ENCODE measurements around the gene TMEM141.
"Not testable (repeated sequence)": the region's sequence is repeated elsewhere in the genome, so short reads cannot be mapped to it uniquely, and the experiment has no call there.

Gene TMEM141

GRCh38 chr9:136826188-136826541, 35.0 kb downstream of the TMEM141 start:
- Histone ChIP-seq H3K27me3 (ENCODE audit: low read depth, low read length) (no peaks in the 10 kb centered on the region), H3K27ac (ENCODE audit: low read length) (no peak overlapping the region), H3K4me1 (ENCODE audit: control insufficient read depth in 1 of 2, insufficient read depth in 2 of 2, low read length in 2 of 2) (peaks cover 0 to 1% of the 10 kb centered on the region in 2 donors), H3K9me3 (ENCODE audit: control insufficient read depth in 1 of 2, low read length in 2 of 2) (no peaks in the 10 kb centered on the region), H3K36me3 (ENCODE audit: control insufficient read depth in 1 of 2, insufficient read depth in 2 of 2, low read length in 2 of 2) (peaks cover 13 to 74% of the 10 kb centered on the region in 2 donors), H3K4me3 (ENCODE audit: low read depth in 1 of 2, low read length in 2 of 2) (no peak overlapping the region)

GRCh38 chr9:136826703-136827582, 35.8 kb downstream of the TMEM141 start:
- Histone ChIP-seq H3K36me3 (ENCODE audit: control insufficient read depth in 1 of 2, insufficient read depth in 2 of 2, low read length in 2 of 2) (peaks cover 13 to 80% of the 10 kb centered on the region in 2 donors), H3K27me3 (ENCODE audit: low read depth, low read length) (no peaks in the 10 kb centered on the region), H3K4me1 (ENCODE audit: control insufficient read depth in 1 of 2, insufficient read depth in 2 of 2, low read length in 2 of 2) (no peaks in the 10 kb centered on the region), H3K9me3 (ENCODE audit: control insufficient read depth in 1 of 2, low read length in 2 of 2) (no peaks in the 10 kb centered on the region), H3K4me3 (ENCODE audit: low read depth in 1 of 2, low read length in 2 of 2) (no peak overlapping the region), H3K27ac (ENCODE audit: low read length) (no peak overlapping the region)

- H3K9me3 ChIP-seq (ENCODE audit: control insufficient read depth in 1 of 2, low read length in 2 of 2): no peaks in the 10 kb centered on the region
- H3K27ac ChIP-seq (ENCODE audit: low read length): no peak overlapping the region
- H3K4me3 ChIP-seq (ENCODE audit: low read depth in 1 of 2, low read length in 2 of 2): no peak overlapping the region
- H3K4me1 ChIP-seq (ENCODE audit: control insufficient read depth in 1 of 2, insufficient read depth in 2 of 2, low read length in 2 of 2): no peaks in the 10 kb centered on the region
- H3K27me3 ChIP-seq (ENCODE audit: low read depth, low read length): no peaks in the 10 kb centered on the region
- H3K36me3 ChIP-seq (ENCODE audit: control insufficient read depth in 1 of 2, insufficient read depth in 2 of 2, low read length in 2 of 2): peaks cover 13 to 90% of the 10 kb centered on the region in 2 donors
Observed at GRCh38 chr9:136827794-136828473, 36.8 kb downstream of the TMEM141 start.

- Histone ChIP-seq H3K27me3 (ENCODE audit: low read depth, low read length) (no peaks in the 10 kb centered on the region), H3K36me3 (ENCODE audit: control insufficient read depth in 1 of 2, insufficient read depth in 2 of 2, low read length in 2 of 2) (peaks cover 13 to 88% of the 10 kb centered on the region in 2 donors), H3K4me3 (ENCODE audit: low read depth in 1 of 2, low read length in 2 of 2) (no peak overlapping the region), H3K27ac (ENCODE audit: low read length) (no peak overlapping the region), H3K4me1 (ENCODE audit: control insufficient read depth in 1 of 2, insufficient read depth in 2 of 2, low read length in 2 of 2) (no peaks in the 10 kb centered on the region), H3K9me3 (ENCODE audit: control insufficient read depth in 1 of 2, low read length in 2 of 2) (no peaks in the 10 kb centered on the region)
Observed at GRCh38 chr9:136828474-136829140, 37.5 kb downstream of the TMEM141 start.

GRCh38 chr9:136829412-136829811, 38.3 kb downstream of the TMEM141 start:
- Histone ChIP-seq H3K27me3 (ENCODE audit: low read depth, low read length) (no peaks in the 10 kb centered on the region), H3K9me3 (ENCODE audit: control insufficient read depth in 1 of 2, low read length in 2 of 2) (no peaks in the 10 kb centered on the region), H3K4me1 (ENCODE audit: control insufficient read depth in 1 of 2, insufficient read depth in 2 of 2, low read length in 2 of 2) (no peaks in the 10 kb centered on the region), H3K27ac (ENCODE audit: low read length) (no peak overlapping the region), H3K4me3 (ENCODE audit: low read depth in 1 of 2, low read length in 2 of 2) (no peak overlapping the region), H3K36me3 (ENCODE audit: control insufficient read depth in 1 of 2, insufficient read depth in 2 of 2, low read length in 2 of 2) (peaks cover 13 to 83% of the 10 kb centered on the region in 2 donors)

GRCh38 chr9:136829981-136830885, 39.1 kb downstream of the TMEM141 start:
- Histone ChIP-seq H3K27me3 (ENCODE audit: low read depth, low read length) (no peaks in the 10 kb centered on the region), H3K9me3 (ENCODE audit: control insufficient read depth in 1 of 2, low read length in 2 of 2) (no peaks in the 10 kb centered on the region), H3K36me3 (ENCODE audit: control insufficient read depth in 1 of 2, insufficient read depth in 2 of 2, low read length in 2 of 2) (peaks cover 13 to 77% of the 10 kb centered on the region in 2 donors), H3K4me1 (ENCODE audit: control insufficient read depth in 1 of 2, insufficient read depth in 2 of 2, low read length in 2 of 2) (no peaks in the 10 kb centered on the region), H3K4me3 (ENCODE audit: low read depth in 1 of 2, low read length in 2 of 2) (no peak overlapping the region), H3K27ac (ENCODE audit: low read length) (no peak overlapping the region)

- no peak overlapping the region for H3K4me3 ChIP-seq (ENCODE audit: low read depth in 1 of 2, low read length in 2 of 2)
- no peaks in the 10 kb centered on the region for H3K27me3 ChIP-seq (ENCODE audit: low read depth, low read length)
- no peaks in the 10 kb centered on the region for H3K4me1 ChIP-seq (ENCODE audit: control insufficient read depth in 1 of 2, insufficient read depth in 2 of 2, low read length in 2 of 2)
- no peaks in the 10 kb centered on the region for H3K9me3 ChIP-seq (ENCODE audit: control insufficient read depth in 1 of 2, low read length in 2 of 2)
- no peak overlapping the region for H3K27ac ChIP-seq (ENCODE audit: low read length)
- H3K36me3 ChIP-seq (ENCODE audit: control insufficient read depth in 1 of 2, insufficient read depth in 2 of 2, low read length in 2 of 2): peaks cover 13 to 70% of the 10 kb centered on the region in 2 donors
Observed at GRCh38 chr9:136831002-136831719, 40.0 kb downstream of the TMEM141 start.

GRCh38 chr9:136831720-136832104, 40.6 kb downstream of the TMEM141 start:
- Histone ChIP-seq H3K27me3 (ENCODE audit: low read depth, low read length) (no peaks in the 10 kb centered on the region), H3K4me1 (ENCODE audit: control insufficient read depth in 1 of 2, insufficient read depth in 2 of 2, low read length in 2 of 2) (no peaks in the 10 kb centered on the region), H3K27ac (ENCODE audit: low read length) (no peak overlapping the region), H3K9me3 (ENCODE audit: control insufficient read depth in 1 of 2, low read length in 2 of 2) (no peaks in the 10 kb centered on the region), H3K4me3 (ENCODE audit: low read depth in 1 of 2, low read length in 2 of 2) (no peak overlapping the region), H3K36me3 (ENCODE audit: control insufficient read depth in 1 of 2, insufficient read depth in 2 of 2, low read length in 2 of 2) (peaks cover 13 to 69% of the 10 kb centered on the region in 2 donors)

GRCh38 chr9:136832581-136832980, 41.4 kb downstream of the TMEM141 start:
- Histone ChIP-seq H3K4me3 (ENCODE audit: low read depth in 1 of 2, low read length in 2 of 2) (no peak overlapping the region), H3K9me3 (ENCODE audit: control insufficient read depth in 1 of 2, low read length in 2 of 2) (no peaks in the 10 kb centered on the region), H3K27me3 (ENCODE audit: low read depth, low read length) (no peaks in the 10 kb centered on the region), H3K27ac (ENCODE audit: low read length) (no peak overlapping the region), H3K36me3 (ENCODE audit: control insufficient read depth in 1 of 2, insufficient read depth in 2 of 2, low read length in 2 of 2) (peaks cover 13 to 62% of the 10 kb centered on the region in 2 donors), H3K4me1 (ENCODE audit: control insufficient read depth in 1 of 2, insufficient read depth in 2 of 2, low read length in 2 of 2) (no peaks in the 10 kb centered on the region)

- not testable (repeated sequence) for H3K4me3 ChIP-seq (ENCODE audit: low read depth in 1 of 2, low read length in 2 of 2); H3K27ac ChIP-seq (ENCODE audit: low read length); H3K27me3 ChIP-seq (ENCODE audit: low read depth, low read length); H3K9me3 ChIP-seq (ENCODE audit: control insufficient read depth in 1 of 2, low read length in 2 of 2); H3K4me1 ChIP-seq (ENCODE audit: control insufficient read depth in 1 of 2, insufficient read depth in 2 of 2, low read length in 2 of 2)
- peaks cover 13 to 61% of the 10 kb centered on the region in 2 donors for H3K36me3 ChIP-seq (ENCODE audit: control insufficient read depth in 1 of 2, insufficient read depth in 2 of 2, low read length in 2 of 2)
Observed at GRCh38 chr9:136833381-136834048, 42.4 kb downstream of the TMEM141 start.

All from muscle layer of duodenum (tissue), 2 donors.